GM21529 (cell line): ENCODE results near the gene STK36.

Experiments
- ATAC-seq: cut with Tn5 transposase; IDR thresholded peaks from one replicate; pipeline ENCODE4 v1.9.1; 2021; ENCODE audit not compliant: unreplicated experiment

The STK36 gene

GRCh38 chr2:218719457-218719856, 47.6 kb downstream of the STK36 start:
- no peak for ATAC-seq

DNA sequence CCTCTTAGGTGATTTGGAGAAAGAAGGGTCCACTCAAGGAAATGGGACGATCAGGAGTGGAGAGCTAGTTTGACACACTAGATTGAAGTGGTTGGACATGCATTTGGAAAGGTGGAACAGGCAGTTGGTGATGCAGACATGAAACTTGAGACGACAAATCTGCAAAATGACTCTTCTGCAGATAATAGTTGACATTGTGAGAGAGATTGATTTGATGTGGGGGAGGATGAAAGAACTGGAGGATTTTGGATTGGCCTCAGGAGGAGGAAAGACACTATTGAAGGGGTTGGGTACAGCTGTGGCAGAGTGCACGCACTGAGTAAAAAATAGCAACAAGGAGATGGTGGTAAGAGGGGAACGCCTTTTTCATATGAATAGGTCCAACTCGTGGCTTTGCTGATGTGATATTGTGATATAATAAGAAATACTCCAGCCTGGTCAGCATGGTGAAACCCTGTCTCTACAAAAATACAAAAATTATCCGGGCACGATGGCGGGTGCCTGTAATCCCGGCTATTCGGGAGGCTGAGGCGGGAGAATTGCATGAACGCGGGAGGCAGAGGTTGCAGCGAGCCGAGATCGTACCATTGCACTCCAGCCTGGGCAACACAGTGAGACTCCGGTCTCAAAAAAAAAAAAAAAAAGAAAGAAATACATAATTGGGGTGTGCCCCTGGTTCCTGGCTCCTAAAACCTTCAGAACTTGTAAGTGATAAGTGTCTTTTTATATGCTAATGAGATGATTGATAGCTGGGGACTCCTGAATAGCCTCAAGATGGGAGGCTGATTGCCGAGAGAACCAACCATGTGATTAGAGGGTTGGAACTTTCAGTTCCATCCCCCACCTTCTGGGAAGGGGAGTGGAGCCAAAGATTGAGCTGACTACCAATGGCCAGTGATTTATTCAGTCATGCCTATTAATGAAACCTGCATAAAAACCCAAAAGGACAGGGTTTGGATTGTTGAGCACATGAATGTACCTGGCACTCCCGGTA, 48.5 kb downstream of the STK36 start:
- no peak for ATAC-seq

GRCh38 chr2:218721488-218721887, 49.6 kb downstream of the STK36 start:
- no peak for ATAC-seq

- no peak for ATAC-seq
Measured at GRCh38 chr2:218721934-218722333, 50.0 kb downstream of the STK36 start.

- no peak for ATAC-seq
Measured at GRCh38 chr2:218722419-218722818, 50.5 kb downstream of the STK36 start.

- ATAC-seq = no peak
Measured at GRCh38 chr2:218722876-218723785, 51.2 kb downstream of the STK36 start.

DNA sequence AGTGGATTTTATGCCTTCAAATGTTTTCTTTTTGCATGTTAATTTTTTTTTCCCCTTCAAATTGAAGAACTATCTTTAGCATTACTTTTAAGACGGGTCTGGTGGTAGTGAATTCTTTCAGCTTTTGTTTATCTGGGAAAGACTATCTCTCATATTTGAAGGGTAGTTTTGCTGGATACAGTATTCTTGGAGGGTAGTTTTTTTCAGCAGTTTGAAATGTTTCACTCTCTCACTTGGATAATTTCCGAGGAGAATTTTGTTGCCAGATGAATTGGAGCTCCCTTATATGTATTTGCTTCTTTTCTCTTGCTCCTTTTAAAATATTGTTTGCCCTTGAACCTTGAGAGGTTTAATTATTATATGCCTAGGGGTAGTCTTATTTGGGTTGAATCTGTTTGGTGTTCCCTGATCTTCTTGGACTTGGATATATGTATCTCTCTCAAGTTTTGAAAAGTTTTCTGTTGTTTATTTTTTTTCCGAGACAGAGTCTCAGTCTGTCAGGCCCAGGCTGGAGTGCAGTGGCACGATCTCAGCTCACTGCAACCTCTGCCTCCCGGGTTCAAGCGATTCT, 54.2 kb downstream of the STK36 start:
- no peak for ATAC-seq

DNA sequence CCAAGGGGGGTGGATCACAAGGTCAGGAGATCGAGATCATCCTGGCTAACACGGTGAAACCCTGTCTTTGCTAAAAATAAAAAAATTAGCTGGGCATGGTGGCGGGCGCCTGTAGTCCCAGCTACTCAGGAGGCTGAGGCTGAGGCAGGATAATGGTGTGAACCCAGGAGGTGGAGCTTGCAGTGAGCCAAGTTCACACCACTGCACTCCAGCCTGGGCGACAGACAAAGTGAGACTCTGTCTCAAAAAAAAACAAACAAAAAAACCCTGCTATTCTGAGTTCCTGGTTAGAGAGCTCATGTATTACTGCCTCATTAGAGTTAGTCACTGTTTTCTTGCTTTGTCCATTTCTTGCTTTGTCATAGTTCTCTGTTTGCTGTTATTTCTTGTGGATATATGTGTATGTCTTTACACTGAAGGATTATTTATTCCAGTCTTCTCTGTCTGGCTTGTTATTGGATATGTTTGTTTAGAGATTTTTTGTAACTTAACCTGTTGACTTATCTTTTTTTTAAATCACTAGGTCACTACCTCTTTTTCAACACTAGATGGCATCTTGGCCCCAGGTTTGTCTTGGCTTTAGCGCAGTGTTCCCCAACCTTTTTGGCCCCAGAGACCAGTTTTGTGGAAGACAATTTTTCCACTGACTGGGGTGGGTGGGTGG, 55.7 kb downstream of the STK36 start:
- no peak for ATAC-seq

DNA sequence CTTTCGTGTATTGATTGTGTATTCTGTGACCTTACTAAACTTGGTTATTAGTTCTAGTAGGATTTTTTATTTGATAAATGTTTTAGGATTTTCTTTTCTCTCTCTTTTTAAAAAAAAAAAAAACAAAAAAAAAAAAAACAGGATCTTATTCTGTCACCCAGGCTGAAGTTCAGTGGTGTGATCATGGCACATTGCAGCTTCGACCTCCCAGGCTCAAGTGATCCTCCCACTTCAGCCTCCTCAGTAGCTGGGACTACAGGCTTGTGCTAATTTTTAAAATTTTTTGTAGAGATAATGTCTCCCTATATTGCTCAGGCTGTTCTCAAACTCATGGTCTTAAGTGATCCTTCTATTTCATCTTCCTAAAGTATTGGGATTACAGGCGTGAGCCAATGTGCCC, 57.8 kb downstream of the STK36 start:
- ATAC-seq = no peak

DNA sequence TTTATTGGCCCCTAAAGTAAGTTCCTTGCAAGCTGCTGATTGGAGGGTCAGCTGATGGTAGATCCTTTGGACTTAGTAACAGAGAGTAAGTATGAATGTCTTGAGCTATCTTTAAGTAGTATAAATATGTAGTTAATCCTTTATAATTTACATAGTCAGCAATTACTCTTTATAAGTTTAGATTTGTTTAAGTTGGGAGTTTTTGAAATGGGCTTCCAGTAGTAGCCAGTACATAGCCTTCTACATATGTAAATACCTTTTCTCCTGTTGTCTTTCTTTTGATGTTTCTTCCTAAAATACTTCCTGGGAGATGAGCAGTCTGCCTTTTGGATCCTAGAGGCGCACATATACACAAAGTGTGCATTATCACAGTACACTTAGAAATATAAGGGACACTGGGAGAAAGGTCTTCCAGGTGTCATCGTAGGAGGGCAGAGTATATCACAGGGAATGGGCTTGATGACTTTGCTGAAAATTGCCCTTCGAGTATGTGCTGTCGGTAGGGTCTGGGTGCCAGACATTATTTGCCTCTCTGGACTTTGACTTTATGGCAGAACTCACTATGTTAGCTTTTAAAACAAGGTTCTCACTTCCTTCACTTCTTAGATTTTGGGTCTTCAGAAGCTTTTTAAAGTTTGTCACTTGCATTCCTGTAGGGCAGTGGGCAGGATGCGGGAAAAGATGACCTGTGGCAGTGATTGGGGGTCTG, 60.3 kb downstream of the STK36 start:
- no peak for ATAC-seq

DNA sequence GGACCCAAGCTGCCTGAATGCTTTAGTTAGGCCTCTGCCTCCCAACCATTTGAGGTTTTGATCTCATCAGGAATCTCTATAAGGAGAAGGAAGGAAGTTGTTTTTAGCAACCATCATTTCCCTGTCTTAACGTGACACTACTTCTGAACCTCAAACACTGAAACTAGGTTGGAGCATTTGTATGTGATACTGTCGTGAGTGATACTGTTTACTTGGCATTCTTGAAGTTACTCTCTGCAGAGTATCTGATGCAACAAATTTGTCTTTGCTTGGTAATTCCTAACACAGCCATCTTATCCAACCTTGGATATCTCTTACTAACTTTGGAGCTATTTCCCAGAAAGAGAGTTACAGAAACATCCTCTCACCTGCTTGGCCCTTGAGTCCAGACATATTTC, 60.9 kb downstream of the STK36 start:
- ATAC-seq = no peak

DNA sequence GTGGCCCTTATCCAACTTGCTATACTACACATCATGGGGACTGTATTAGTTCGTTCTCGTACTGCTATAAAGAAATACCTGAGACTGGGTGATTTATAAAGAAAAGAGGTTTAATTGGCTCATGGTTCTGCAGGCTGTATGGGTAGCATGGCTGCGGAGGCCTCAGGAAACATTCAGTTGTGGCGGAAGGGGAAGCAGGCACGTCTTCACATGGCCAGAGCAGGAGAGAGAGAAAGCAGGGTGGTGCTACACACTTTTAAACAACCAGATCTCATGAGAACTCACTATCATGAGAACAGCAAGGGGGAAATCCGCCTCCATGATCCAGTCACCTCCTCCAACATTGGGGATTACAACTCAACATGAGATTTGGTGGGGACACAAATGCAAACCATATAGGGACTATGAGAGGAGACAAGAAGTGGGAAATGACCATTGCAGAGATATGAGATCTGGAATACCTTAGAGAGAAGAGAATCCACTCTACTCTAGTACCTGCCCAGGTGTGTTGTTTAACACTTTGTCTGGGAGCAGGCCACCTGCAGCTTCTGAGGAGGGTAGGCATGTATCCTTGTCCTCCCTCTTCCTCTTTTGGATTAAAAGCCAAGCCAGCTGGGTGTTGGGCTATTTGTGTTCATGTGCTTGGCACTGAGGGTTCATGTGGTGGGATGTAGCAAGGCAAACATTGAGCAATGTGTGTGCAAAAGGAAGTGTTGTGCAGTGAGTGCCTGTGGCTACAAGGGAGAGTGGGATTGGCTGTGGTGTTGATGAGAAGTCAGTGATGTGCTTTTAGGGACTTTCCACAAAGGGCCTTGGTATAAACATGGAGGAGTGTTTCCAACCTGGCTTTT, 61.5 kb downstream of the STK36 start:
- ATAC-seq = no peak

DNA sequence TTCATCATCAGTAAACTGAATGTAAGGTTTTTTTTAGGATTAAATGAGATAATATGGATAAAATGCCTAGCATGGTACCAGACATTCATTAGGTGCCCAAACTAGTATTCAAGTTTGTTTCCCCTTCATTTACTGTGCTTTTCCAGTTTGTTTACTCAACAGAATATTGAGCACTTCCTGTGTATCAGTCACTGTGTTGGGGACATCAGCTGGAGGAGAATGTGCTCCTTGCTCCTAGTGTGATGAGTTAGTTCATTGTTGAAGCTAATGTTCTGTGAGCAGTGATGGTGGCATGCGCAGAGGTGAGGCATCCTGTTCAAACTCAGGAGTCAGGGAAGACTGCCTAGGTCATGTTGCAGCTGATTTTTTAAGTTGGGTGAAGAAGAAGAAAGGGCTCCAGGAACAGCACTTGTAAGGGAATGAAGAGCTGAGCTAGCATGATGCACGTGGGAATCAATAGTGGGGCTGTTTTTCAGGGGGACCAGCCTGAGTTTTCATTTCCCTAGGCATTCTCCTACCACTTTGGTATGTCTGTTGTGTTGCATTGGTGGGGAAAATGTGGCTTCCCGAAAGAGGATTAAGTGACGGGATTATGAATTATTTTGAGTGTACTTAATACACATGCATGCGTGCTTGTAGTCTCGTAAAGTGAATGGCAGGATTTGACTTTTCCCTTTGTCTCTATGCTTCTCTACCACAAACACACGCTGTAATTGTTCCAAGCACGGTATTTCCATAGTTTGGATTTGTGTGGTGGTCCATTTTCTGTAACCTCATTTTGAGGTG, 62.5 kb downstream of the STK36 start:
- no peak for ATAC-seq

DNA sequence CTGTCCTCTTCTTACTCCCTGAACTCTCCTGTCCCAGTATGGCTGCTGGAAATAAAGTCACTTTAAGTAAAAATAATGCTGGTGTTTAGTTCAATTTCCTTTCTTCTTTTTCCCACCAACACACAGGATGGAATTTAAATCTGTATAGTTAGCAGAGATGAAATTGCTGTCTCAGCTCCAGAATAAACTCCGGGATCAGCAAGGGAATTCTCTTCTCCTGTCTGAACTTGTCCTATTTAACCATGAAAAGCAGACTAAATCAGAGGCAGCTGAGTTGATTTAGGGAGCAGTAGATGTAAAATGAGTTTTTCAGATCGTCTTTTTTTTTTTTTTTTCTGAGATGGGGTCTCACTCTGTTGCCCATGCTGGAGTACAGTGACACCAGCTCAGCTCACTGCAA, 64.6 kb downstream of the STK36 start:
- no peak for ATAC-seq

GRCh38 chr2:218743068-218743467, 71.2 kb downstream of the STK36 start:
- ATAC-seq = peak; percentile 60

GRCh38 chr2:218744615-218745014, 72.7 kb downstream of the STK36 start:
- peak; percentile 51 for ATAC-seq

DNA sequence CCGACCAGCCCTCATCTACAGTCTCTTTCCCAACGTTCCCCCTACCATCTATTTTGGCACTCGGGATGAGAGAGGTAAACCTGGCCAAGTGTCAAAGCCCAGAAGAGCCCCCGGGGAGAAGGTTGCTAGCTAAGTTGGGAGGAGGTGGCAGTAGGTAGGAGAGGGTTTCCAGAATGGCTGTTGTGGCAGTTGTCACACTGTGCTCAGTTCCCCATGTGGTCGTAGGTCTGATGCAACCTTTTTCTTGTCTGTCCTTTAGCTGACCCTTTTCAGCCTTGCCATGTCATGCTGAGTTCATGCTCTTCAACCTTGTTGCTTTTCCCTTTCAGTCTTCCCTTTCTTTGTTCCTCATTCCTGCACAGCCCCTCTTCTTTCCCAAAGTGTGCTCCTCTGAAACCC, 73.3 kb downstream of the STK36 start:
- no peak for ATAC-seq
